Measurements from ENCODE around the gene ANO8.

The ANO8 gene

GRCh38 chr19:17325881-17326594, 8.6 kb downstream of the ANO8 start:
- Histone ChIP-seq H3K9ac (ENCODE audit: low read depth, low read length) (no peak overlapping the region), H3K4me1 (ENCODE audit: control insufficient read depth, insufficient read depth, low read length) (no peaks in the 10 kb centered on the region), H3K4me2 (ENCODE audit: low read length) (no peak overlapping the region), H3K36me3 (ENCODE audit: insufficient read depth, low read length) (peaks cover 19% of the 10 kb centered on the region), H3K4me3 (ENCODE audit: low read length) (no peak overlapping the region), H3K9me3 (replicated peaks; ENCODE audit: low read length) (no peaks in the 10 kb centered on the region), H3K27me3 (ENCODE audit: control insufficient read depth, insufficient read depth, low read length) (no peaks in the 10 kb centered on the region)

GRCh38 chr19:17325133-17325532, 9.5 kb downstream of the ANO8 start:
- no peaks in the 10 kb centered on the region for H3K27me3 ChIP-seq (ENCODE audit: control insufficient read depth, insufficient read depth, low read length)
- H3K9ac ChIP-seq (ENCODE audit: low read depth, low read length), result no peak overlapping the region
- H3K9me3 ChIP-seq (replicated peaks; ENCODE audit: low read length), result no peaks in the 10 kb centered on the region
- peaks cover 25% of the 10 kb centered on the region for H3K36me3 ChIP-seq (ENCODE audit: insufficient read depth, low read length)
- no peaks in the 10 kb centered on the region for H3K4me1 ChIP-seq (ENCODE audit: control insufficient read depth, insufficient read depth, low read length)
- H3K4me2 ChIP-seq (ENCODE audit: low read length), result no peak overlapping the region
- H3K4me3 ChIP-seq (ENCODE audit: low read length), result no peak overlapping the region

- no peak overlapping the region for H3K4me3 ChIP-seq (ENCODE audit: low read length)
- peaks cover 29% of the 10 kb centered on the region for H3K36me3 ChIP-seq (ENCODE audit: insufficient read depth, low read length)
- H3K9ac ChIP-seq (ENCODE audit: low read depth, low read length), result no peak overlapping the region
- H3K4me1 ChIP-seq (ENCODE audit: control insufficient read depth, insufficient read depth, low read length), result no peaks in the 10 kb centered on the region
- no peaks in the 10 kb centered on the region for H3K9me3 ChIP-seq (replicated peaks; ENCODE audit: low read length)
- H3K27me3 ChIP-seq (ENCODE audit: control insufficient read depth, insufficient read depth, low read length), result no peaks in the 10 kb centered on the region
- H3K4me2 ChIP-seq (ENCODE audit: low read length), result no peak overlapping the region
Observed at GRCh38 chr19:17324357-17325114, 10.1 kb downstream of the ANO8 start.

GRCh38 chr19:17323964-17324332, 10.7 kb downstream of the ANO8 start:
- H3K9ac ChIP-seq (ENCODE audit: low read depth, low read length), result no peak overlapping the region
- H3K36me3 ChIP-seq (ENCODE audit: insufficient read depth, low read length), result peaks cover 34% of the 10 kb centered on the region
- H3K4me2 ChIP-seq (ENCODE audit: low read length), result no peak overlapping the region
- H3K27me3 ChIP-seq (ENCODE audit: control insufficient read depth, insufficient read depth, low read length), result no peaks in the 10 kb centered on the region
- no peak overlapping the region for H3K4me3 ChIP-seq (ENCODE audit: low read length)
- no peaks in the 10 kb centered on the region for H3K9me3 ChIP-seq (replicated peaks; ENCODE audit: low read length)
- H3K4me1 ChIP-seq (ENCODE audit: control insufficient read depth, insufficient read depth, low read length), result no peaks in the 10 kb centered on the region

GRCh38 chr19:17323300-17323963, 11.2 kb downstream of the ANO8 start:
- Histone ChIP-seq H3K4me2 (ENCODE audit: low read length) (no peak overlapping the region), H3K36me3 (ENCODE audit: insufficient read depth, low read length) (peaks cover 36% of the 10 kb centered on the region), H3K4me3 (ENCODE audit: low read length) (no peak overlapping the region), H3K27me3 (ENCODE audit: control insufficient read depth, insufficient read depth, low read length) (no peaks in the 10 kb centered on the region), H3K9ac (ENCODE audit: low read depth, low read length) (no peak overlapping the region), H3K4me1 (ENCODE audit: control insufficient read depth, insufficient read depth, low read length) (no peaks in the 10 kb centered on the region), H3K9me3 (replicated peaks; ENCODE audit: low read length) (no peaks in the 10 kb centered on the region)

GRCh38 chr19:17322854-17323253, 11.8 kb downstream of the ANO8 start:
- H3K36me3 ChIP-seq (ENCODE audit: insufficient read depth, low read length), result peaks cover 36% of the 10 kb centered on the region
- H3K4me2 ChIP-seq (ENCODE audit: low read length), result no peak overlapping the region
- H3K4me1 ChIP-seq (ENCODE audit: control insufficient read depth, insufficient read depth, low read length), result no peaks in the 10 kb centered on the region
- H3K9me3 ChIP-seq (replicated peaks; ENCODE audit: low read length), result no peaks in the 10 kb centered on the region
- H3K9ac ChIP-seq (ENCODE audit: low read depth, low read length), result no peak overlapping the region
- no peaks in the 10 kb centered on the region for H3K27me3 ChIP-seq (ENCODE audit: control insufficient read depth, insufficient read depth, low read length)
- H3K4me3 ChIP-seq (ENCODE audit: low read length), result no peak overlapping the region

GRCh38 chr19:17321655-17322489, 12.8 kb downstream of the ANO8 start:
- Histone ChIP-seq H3K4me3 (ENCODE audit: low read length) (no peak overlapping the region), H3K9ac (ENCODE audit: low read depth, low read length) (no peak overlapping the region), H3K4me1 (ENCODE audit: control insufficient read depth, insufficient read depth, low read length) (no peaks in the 10 kb centered on the region), H3K9me3 (replicated peaks; ENCODE audit: low read length) (no peaks in the 10 kb centered on the region), H3K27me3 (ENCODE audit: control insufficient read depth, insufficient read depth, low read length) (no peaks in the 10 kb centered on the region), H3K4me2 (ENCODE audit: low read length) (no peak overlapping the region), H3K36me3 (ENCODE audit: insufficient read depth, low read length) (peaks cover 33% of the 10 kb centered on the region)

GRCh38 chr19:17320435-17320834, 14.2 kb downstream of the ANO8 start:
- H3K36me3 ChIP-seq (ENCODE audit: insufficient read depth, low read length), result peaks cover 40% of the 10 kb centered on the region
- no peaks in the 10 kb centered on the region for H3K4me1 ChIP-seq (ENCODE audit: control insufficient read depth, insufficient read depth, low read length)

GRCh38 chr19:17319473-17320238, 15.0 kb downstream of the ANO8 start:
- Histone ChIP-seq H3K4me1 (ENCODE audit: control insufficient read depth, insufficient read depth, low read length) (no peaks in the 10 kb centered on the region), H3K27me3 (ENCODE audit: control insufficient read depth, insufficient read depth, low read length) (no peaks in the 10 kb centered on the region), H3K9me3 (replicated peaks; ENCODE audit: low read length) (no peaks in the 10 kb centered on the region), H3K4me3 (ENCODE audit: low read length) (no peak overlapping the region), H3K36me3 (ENCODE audit: insufficient read depth, low read length) (peaks cover 45% of the 10 kb centered on the region), H3K9ac (ENCODE audit: low read depth, low read length) (no peak overlapping the region), H3K4me2 (ENCODE audit: low read length) (no peak overlapping the region)

More at GRCh38 chr19:17320435-17320834, 14.2 kb downstream of the ANO8 start:
- Histone ChIP-seq H3K9ac (ENCODE audit: low read depth, low read length) (no peak overlapping the region), H3K9me3 (replicated peaks; ENCODE audit: low read length) (no peaks in the 10 kb centered on the region), H3K4me2 (ENCODE audit: low read length) (no peak overlapping the region), H3K27me3 (ENCODE audit: control insufficient read depth, insufficient read depth, low read length) (no peaks in the 10 kb centered on the region), H3K4me3 (ENCODE audit: low read length) (no peak overlapping the region)

- Histone ChIP-seq H3K9me3 (replicated peaks; ENCODE audit: low read length) (no peaks in the 10 kb centered on the region), H3K36me3 (ENCODE audit: insufficient read depth, low read length) (peaks cover 52% of the 10 kb centered on the region), H3K4me1 (ENCODE audit: control insufficient read depth, insufficient read depth, low read length) (no peaks in the 10 kb centered on the region), H3K4me3 (ENCODE audit: low read length) (no peak overlapping the region), H3K9ac (ENCODE audit: low read depth, low read length) (no peak overlapping the region), H3K4me2 (ENCODE audit: low read length) (no peak overlapping the region), H3K27me3 (ENCODE audit: control insufficient read depth, insufficient read depth, low read length) (no peaks in the 10 kb centered on the region)
Observed at GRCh38 chr19:17318966-17319365, 15.7 kb downstream of the ANO8 start.
